ENCODE results near the gene CDY2A.
"Not testable (repeated sequence)": the region's sequence is repeated elsewhere in the genome, so short reads cannot be mapped to it uniquely, and the experiment has no call there.

CDY2A gene

GRCh38 chrY:18025487-18025886 lies at the start of gene CDY2A:
TSS of gene CDY2A (plus strand) at chrY:18025787. CDS start at chrY:18026115, 328 bp downstream.
- H3K36me3 ChIP-seq (ENCODE audit: control insufficient read depth in 2 of 2, insufficient read depth in 1 of 2, low read length in 2 of 2); H3K27ac ChIP-seq (ENCODE audit: extremely low read depth, low read depth, low read length); CTCF ChIA-PET; H3K4me3 ChIP-seq (ENCODE audit: low read depth, low read length); H3K4me1 ChIP-seq (ENCODE audit: control insufficient read depth, insufficient read depth, low read length); H3K9me3 ChIP-seq (ENCODE audit: control insufficient read depth, insufficient read depth, low read depth, low read length); POLR2A ChIA-PET: not testable (repeated sequence)

GRCh38 chrY:17997586-17997985 lies 28.0 kb upstream of the CDY2A start:
- H3K4me3 ChIP-seq (ENCODE audit: low read depth, low read length); H3K9me3 ChIP-seq (ENCODE audit: control insufficient read depth, insufficient read depth, low read depth, low read length); H3K27ac ChIP-seq (ENCODE audit: extremely low read depth, low read depth, low read length); H3K4me1 ChIP-seq (ENCODE audit: control insufficient read depth, insufficient read depth, low read length); CTCF ChIA-PET; POLR2A ChIA-PET; H3K36me3 ChIP-seq (ENCODE audit: control insufficient read depth in 2 of 2, insufficient read depth in 1 of 2, low read length in 2 of 2): not testable (repeated sequence)

- H3K4me3 ChIP-seq (ENCODE audit: low read depth, low read length); H3K27ac ChIP-seq (ENCODE audit: extremely low read depth, low read depth, low read length); H3K4me1 ChIP-seq (ENCODE audit: control insufficient read depth, insufficient read depth, low read length); H3K9me3 ChIP-seq (ENCODE audit: control insufficient read depth, insufficient read depth, low read depth, low read length); H3K36me3 ChIP-seq (ENCODE audit: control insufficient read depth in 2 of 2, insufficient read depth in 1 of 2, low read length in 2 of 2); POLR2A ChIA-PET; CTCF ChIA-PET: not testable (repeated sequence)
Observed at GRCh38 chrY:17998266-17998665, 27.3 kb upstream of the CDY2A start.

GRCh38 chrY:18023897-18024296 lies 1.7 kb upstream of the CDY2A start:
- H3K27ac ChIP-seq (ENCODE audit: extremely low read depth, low read depth, low read length); H3K36me3 ChIP-seq (ENCODE audit: control insufficient read depth in 2 of 2, insufficient read depth in 1 of 2, low read length in 2 of 2); CTCF ChIA-PET; H3K4me3 ChIP-seq (ENCODE audit: low read depth, low read length); POLR2A ChIA-PET; H3K9me3 ChIP-seq (ENCODE audit: control insufficient read depth, insufficient read depth, low read depth, low read length); H3K4me1 ChIP-seq (ENCODE audit: control insufficient read depth, insufficient read depth, low read length): not testable (repeated sequence)

- H3K36me3 ChIP-seq (ENCODE audit: control insufficient read depth in 2 of 2, insufficient read depth in 1 of 2, low read length in 2 of 2); CTCF ChIA-PET: not testable (repeated sequence)
Observed at GRCh38 chrY:18028845-18029244, 3.3 kb downstream of the CDY2A start.

GRCh38 chrY:18030178-18030577 lies 4.6 kb downstream of the CDY2A start:
- H3K4me1 ChIP-seq (ENCODE audit: control insufficient read depth, insufficient read depth, low read length); CTCF ChIA-PET; H3K9me3 ChIP-seq (ENCODE audit: control insufficient read depth, insufficient read depth, low read depth, low read length); POLR2A ChIA-PET; H3K36me3 ChIP-seq (ENCODE audit: control insufficient read depth in 2 of 2, insufficient read depth in 1 of 2, low read length in 2 of 2); H3K4me3 ChIP-seq (ENCODE audit: low read depth, low read length); H3K27ac ChIP-seq (ENCODE audit: extremely low read depth, low read depth, low read length): not testable (repeated sequence)

More at GRCh38 chrY:18028845-18029244, 3.3 kb downstream of the CDY2A start:
- POLR2A ChIA-PET; H3K4me1 ChIP-seq (ENCODE audit: control insufficient read depth, insufficient read depth, low read length); H3K27ac ChIP-seq (ENCODE audit: extremely low read depth, low read depth, low read length); H3K4me3 ChIP-seq (ENCODE audit: low read depth, low read length); H3K9me3 ChIP-seq (ENCODE audit: control insufficient read depth, insufficient read depth, low read depth, low read length): not testable (repeated sequence)

GRCh38 chrY:18034100-18034814 lies 8.7 kb downstream of the CDY2A start:
- H3K36me3 ChIP-seq (ENCODE audit: control insufficient read depth in 2 of 2, insufficient read depth in 1 of 2, low read length in 2 of 2); H3K9me3 ChIP-seq (ENCODE audit: control insufficient read depth, insufficient read depth, low read depth, low read length); CTCF ChIA-PET; H3K4me3 ChIP-seq (ENCODE audit: low read depth, low read length); POLR2A ChIA-PET; H3K27ac ChIP-seq (ENCODE audit: extremely low read depth, low read depth, low read length); H3K4me1 ChIP-seq (ENCODE audit: control insufficient read depth, insufficient read depth, low read length): not testable (repeated sequence)

GRCh38 chrY:18034864-18035263 lies 9.3 kb downstream of the CDY2A start:
- H3K9me3 ChIP-seq (ENCODE audit: control insufficient read depth, insufficient read depth, low read depth, low read length); H3K36me3 ChIP-seq (ENCODE audit: control insufficient read depth in 2 of 2, insufficient read depth in 1 of 2, low read length in 2 of 2); H3K4me3 ChIP-seq (ENCODE audit: low read depth, low read length); POLR2A ChIA-PET; CTCF ChIA-PET; H3K27ac ChIP-seq (ENCODE audit: extremely low read depth, low read depth, low read length); H3K4me1 ChIP-seq (ENCODE audit: control insufficient read depth, insufficient read depth, low read length): not testable (repeated sequence)

- H3K27ac ChIP-seq (ENCODE audit: extremely low read depth, low read depth, low read length); CTCF ChIA-PET; POLR2A ChIA-PET; H3K9me3 ChIP-seq (ENCODE audit: control insufficient read depth, insufficient read depth, low read depth, low read length); H3K4me3 ChIP-seq (ENCODE audit: low read depth, low read length); H3K4me1 ChIP-seq (ENCODE audit: control insufficient read depth, insufficient read depth, low read length); H3K36me3 ChIP-seq (ENCODE audit: control insufficient read depth in 2 of 2, insufficient read depth in 1 of 2, low read length in 2 of 2): not testable (repeated sequence)
Observed at GRCh38 chrY:18044990-18045389, 19.4 kb downstream of the CDY2A start.

GRCh38 chrY:18048149-18049040 lies 22.8 kb downstream of the CDY2A start:
- H3K4me1 ChIP-seq (ENCODE audit: control insufficient read depth, insufficient read depth, low read length); H3K27ac ChIP-seq (ENCODE audit: extremely low read depth, low read depth, low read length); POLR2A ChIA-PET; H3K4me3 ChIP-seq (ENCODE audit: low read depth, low read length); H3K9me3 ChIP-seq (ENCODE audit: control insufficient read depth, insufficient read depth, low read depth, low read length); CTCF ChIA-PET; H3K36me3 ChIP-seq (ENCODE audit: control insufficient read depth in 2 of 2, insufficient read depth in 1 of 2, low read length in 2 of 2): not testable (repeated sequence)

- H3K4me3 ChIP-seq (ENCODE audit: low read depth, low read length); H3K9me3 ChIP-seq (ENCODE audit: control insufficient read depth, insufficient read depth, low read depth, low read length); POLR2A ChIA-PET; H3K27ac ChIP-seq (ENCODE audit: extremely low read depth, low read depth, low read length); H3K4me1 ChIP-seq (ENCODE audit: control insufficient read depth, insufficient read depth, low read length); CTCF ChIA-PET; H3K36me3 ChIP-seq (ENCODE audit: control insufficient read depth in 2 of 2, insufficient read depth in 1 of 2, low read length in 2 of 2): not testable (repeated sequence)
Observed at GRCh38 chrY:18049061-18049460, 23.5 kb downstream of the CDY2A start.
